KMS-11 (cell line): ENCODE measurements around the gene IL31.

Experiments
- H2AFZ ChIP-seq: fragments of 200-600 bp; sonication (generic); 2 replicates; pipeline ENCODE4 v1.6.1; 2016; ENCODE audit warnings: antibody characterized with exemption, mixed run types, low read depth
- H3K27ac ChIP-seq: fragments of 200-600 bp; sonication (generic); 2 replicates; pipeline ENCODE4 v1.6.1; 2016; ENCODE audit warnings: mild to moderate bottlenecking, mixed run types
- H3K27me3 ChIP-seq: fragments of 200-600 bp; sonication (generic); 2 replicates; pipeline ENCODE4 v1.6.1; 2017; ENCODE audit warnings: mild to moderate bottlenecking, low read depth, mixed run types, moderate library complexity; ENCODE audit not compliant: insufficient read depth
- H3K36me3 ChIP-seq: fragments of 200-600 bp; sonication (generic); 2 replicates; pipeline ENCODE4 v1.6.1; 2017; ENCODE audit warnings: mild to moderate bottlenecking, mixed run types; ENCODE audit not compliant: insufficient read depth
- H3K4me1 ChIP-seq: fragments of 200-600 bp; sonication (generic); 2 replicates; pipeline ENCODE4 v1.6.1; 2016; ENCODE audit warnings: mild to moderate bottlenecking, low read depth, mixed run types; ENCODE audit not compliant: poor library complexity, severe bottlenecking
- H3K4me2 ChIP-seq: fragments of 200-600 bp; sonication (generic); 2 replicates; pipeline ENCODE4 v1.7.0; 2016; ENCODE audit warnings: mild to moderate bottlenecking, mixed run types
- H3K4me3 ChIP-seq: fragments of 200-600 bp; sonication (generic); IDR thresholded peaks from 2 replicates; pipeline ENCODE4 v1.6.1; 2017; ENCODE audit warnings: low read depth, low read length, mixed read lengths; ENCODE audit not compliant: insufficient read depth
- H3K79me2 ChIP-seq: fragments of 200-600 bp; sonication (generic); 2 replicates; pipeline ENCODE4 v1.6.1; 2016; ENCODE audit warnings: low read depth, mixed run types; ENCODE audit not compliant: insufficient read depth
- H3K9ac ChIP-seq: fragments of 200-600 bp; sonication (generic); 2 replicates; pipeline ENCODE4 v1.6.1; 2016; ENCODE audit warnings: mild to moderate bottlenecking, mixed run types
- H4K20me1 ChIP-seq: fragments of 200-600 bp; sonication (generic); 2 replicates; pipeline ENCODE4 v1.6.1; 2016; ENCODE audit warnings: mild to moderate bottlenecking, mixed run types; ENCODE audit not compliant: insufficient read depth
- TF ChIP-seq, protein P1 (sequence below): fragments of 200-600 bp; sonication (generic); conservative IDR thresholded peaks from 2 replicates; pipeline ENCODE4 v1.6.1; 2017; ENCODE audit warnings: low read depth, mild to moderate bottlenecking, antibody characterized with exemption, low read length, moderate library complexity, mixed read lengths

IL31 gene

DNA sequence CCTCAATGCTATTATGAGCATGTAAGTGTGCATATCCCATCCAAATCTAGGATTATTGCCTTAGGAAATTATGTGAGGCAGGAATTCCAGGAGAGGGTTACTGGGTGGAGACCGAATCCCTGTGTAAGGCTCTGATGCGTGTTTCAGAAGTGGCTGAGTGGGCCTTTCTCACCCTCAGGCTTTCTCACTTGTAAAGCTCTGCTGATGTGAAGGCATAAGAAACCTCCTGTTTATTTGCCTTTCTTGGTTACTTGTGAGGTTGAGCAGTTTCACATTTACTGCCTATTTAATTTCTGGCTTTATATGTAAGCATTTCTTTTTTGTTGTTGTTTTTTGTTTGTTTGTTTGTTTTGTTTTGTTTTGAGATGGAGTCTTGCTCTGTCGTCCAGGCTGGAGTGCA, 11.0 kb downstream of the IL31 start:
- Histone ChIP-seq H3K79me2 (no peaks in the 10 kb centered on the region), H3K27ac (no peak overlapping the region), H3K4me3 (no peak overlapping the region), H3K27me3 (no peaks in the 10 kb centered on the region), H4K20me1 (no peaks in the 10 kb centered on the region), H3K36me3 (no peaks in the 10 kb centered on the region), H3K4me2 (no peak overlapping the region), H3K4me1 (no peaks in the 10 kb centered on the region), H2AFZ (no peak overlapping the region), H3K9ac (no peak overlapping the region)
- TF ChIP-seq, protein P1, sequence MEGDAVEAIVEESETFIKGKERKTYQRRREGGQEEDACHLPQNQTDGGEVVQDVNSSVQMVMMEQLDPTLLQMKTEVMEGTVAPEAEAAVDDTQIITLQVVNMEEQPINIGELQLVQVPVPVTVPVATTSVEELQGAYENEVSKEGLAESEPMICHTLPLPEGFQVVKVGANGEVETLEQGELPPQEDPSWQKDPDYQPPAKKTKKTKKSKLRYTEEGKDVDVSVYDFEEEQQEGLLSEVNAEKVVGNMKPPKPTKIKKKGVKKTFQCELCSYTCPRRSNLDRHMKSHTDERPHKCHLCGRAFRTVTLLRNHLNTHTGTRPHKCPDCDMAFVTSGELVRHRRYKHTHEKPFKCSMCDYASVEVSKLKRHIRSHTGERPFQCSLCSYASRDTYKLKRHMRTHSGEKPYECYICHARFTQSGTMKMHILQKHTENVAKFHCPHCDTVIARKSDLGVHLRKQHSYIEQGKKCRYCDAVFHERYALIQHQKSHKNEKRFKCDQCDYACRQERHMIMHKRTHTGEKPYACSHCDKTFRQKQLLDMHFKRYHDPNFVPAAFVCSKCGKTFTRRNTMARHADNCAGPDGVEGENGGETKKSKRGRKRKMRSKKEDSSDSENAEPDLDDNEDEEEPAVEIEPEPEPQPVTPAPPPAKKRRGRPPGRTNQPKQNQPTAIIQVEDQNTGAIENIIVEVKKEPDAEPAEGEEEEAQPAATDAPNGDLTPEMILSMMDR = no peak

DNA sequence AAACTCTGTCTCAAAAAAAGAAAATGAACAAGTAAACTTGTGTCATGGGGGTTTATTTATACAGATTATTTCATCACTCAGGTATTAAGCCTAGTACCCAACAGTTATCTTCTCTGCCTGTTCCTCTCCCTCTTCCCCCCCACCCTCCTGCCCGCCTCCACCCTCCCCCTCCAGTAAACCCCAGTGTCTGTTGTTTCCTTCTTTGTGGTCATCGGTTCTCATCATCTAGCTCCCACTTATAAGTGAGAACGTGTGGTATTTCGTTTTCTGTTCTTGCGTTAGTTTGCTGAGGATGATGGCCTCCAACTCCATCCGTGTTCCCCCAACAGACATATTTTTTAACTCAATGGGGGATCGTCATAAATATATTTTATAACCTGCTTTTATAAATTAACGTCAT, 12.3 kb downstream of the IL31 start:
- H3K27ac ChIP-seq = no peak overlapping the region
- no peaks in the 10 kb centered on the region for H4K20me1 ChIP-seq
- no peaks in the 10 kb centered on the region for H3K4me1 ChIP-seq
- H3K4me2 ChIP-seq = no peak overlapping the region
- no peak overlapping the region for H3K9ac ChIP-seq
- no peak overlapping the region for H2AFZ ChIP-seq
- no peaks in the 10 kb centered on the region for H3K27me3 ChIP-seq
- H3K79me2 ChIP-seq = no peaks in the 10 kb centered on the region
- TF ChIP-seq, protein P1 = no peak
- H3K4me3 ChIP-seq = no peak overlapping the region
- H3K36me3 ChIP-seq = no peaks in the 10 kb centered on the region

DNA sequence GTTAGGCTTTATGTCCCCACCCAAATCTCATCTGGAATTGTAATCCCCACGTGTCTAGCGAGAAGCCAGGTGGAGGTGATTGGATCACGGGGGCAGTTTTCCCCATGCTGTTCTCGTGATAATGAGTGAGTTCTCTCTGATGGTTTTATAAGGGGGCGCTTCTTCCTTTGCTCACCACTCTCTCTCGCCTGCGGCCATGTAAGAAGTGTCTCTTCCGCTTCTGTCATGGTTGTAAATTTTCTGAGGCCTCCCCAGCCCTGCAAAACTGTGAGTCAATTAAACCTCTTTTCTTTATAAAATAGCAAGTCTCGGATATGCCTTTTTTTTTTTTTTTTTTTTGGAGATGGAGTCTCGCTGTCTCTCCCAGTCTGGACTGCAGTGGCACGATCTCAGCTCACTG, 13.3 kb downstream of the IL31 start:
- H2AFZ ChIP-seq = no peak overlapping the region
- no peak overlapping the region for H3K4me3 ChIP-seq
- no peak overlapping the region for H3K4me2 ChIP-seq
- H3K79me2 ChIP-seq = no peaks in the 10 kb centered on the region
- TF ChIP-seq, protein P1 = no peak
- no peaks in the 10 kb centered on the region for H3K36me3 ChIP-seq
- H3K27me3 ChIP-seq = no peaks in the 10 kb centered on the region
- H3K9ac ChIP-seq = no peak overlapping the region
- no peaks in the 10 kb centered on the region for H4K20me1 ChIP-seq
- H3K27ac ChIP-seq = no peak overlapping the region
- no peaks in the 10 kb centered on the region for H3K4me1 ChIP-seq

DNA sequence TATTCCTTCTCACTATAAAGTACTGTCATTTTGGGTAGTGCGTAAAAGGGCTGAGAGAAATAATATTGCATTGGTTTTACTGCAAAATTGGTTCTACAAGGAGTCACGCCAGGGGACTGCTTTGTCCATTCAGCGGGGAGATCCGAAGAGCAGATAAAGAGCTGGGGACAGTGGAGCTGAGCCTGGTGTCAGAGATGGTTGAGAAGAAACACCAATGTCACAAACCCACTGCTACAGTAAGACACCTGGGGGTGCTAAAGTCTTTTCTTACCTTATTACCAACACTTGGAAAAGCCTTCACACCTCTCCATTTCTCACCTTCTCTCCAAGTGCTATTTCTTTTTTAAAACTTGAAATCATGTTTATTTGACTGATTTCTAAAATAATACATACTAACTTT, 14.1 kb downstream of the IL31 start:
- H3K36me3 ChIP-seq = no peaks in the 10 kb centered on the region
- H3K4me2 ChIP-seq = no peak overlapping the region
- H3K27ac ChIP-seq = no peak overlapping the region
- no peak overlapping the region for H3K4me3 ChIP-seq
- H3K4me1 ChIP-seq = no peaks in the 10 kb centered on the region
- no peak overlapping the region for H3K9ac ChIP-seq
- H3K79me2 ChIP-seq = no peaks in the 10 kb centered on the region
- H2AFZ ChIP-seq = no peak overlapping the region
- no peaks in the 10 kb centered on the region for H4K20me1 ChIP-seq
- TF ChIP-seq, protein P1 = no peak
- H3K27me3 ChIP-seq = no peaks in the 10 kb centered on the region

DNA sequence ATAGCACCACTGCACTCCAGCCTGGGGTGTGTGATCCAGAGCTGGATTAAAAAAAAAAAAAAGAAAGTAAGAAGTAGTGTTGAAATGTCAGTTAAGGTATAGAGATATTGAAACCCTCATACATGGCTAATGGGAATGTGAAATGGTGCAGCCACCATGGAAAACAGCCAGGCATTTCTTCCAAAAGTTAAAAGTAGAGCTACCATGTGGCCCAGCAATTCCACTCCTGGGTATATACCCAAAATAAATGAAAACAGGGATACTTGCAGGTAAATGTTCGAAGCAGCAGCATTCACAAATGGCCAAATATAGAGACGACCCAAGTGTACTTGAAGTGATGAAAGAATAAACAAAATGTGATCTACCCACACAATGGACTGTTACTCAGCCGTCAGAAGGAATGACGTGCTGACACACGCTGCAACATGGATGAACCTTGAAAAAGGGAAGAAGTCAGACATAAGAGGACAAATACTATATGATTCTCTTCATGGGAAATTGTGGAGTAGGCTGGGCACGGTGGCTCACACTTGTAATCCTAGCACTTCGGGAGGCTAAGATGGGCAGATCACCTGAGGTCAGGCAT, 15.2 kb downstream of the IL31 start:
- Histone ChIP-seq H3K79me2 (no peaks in the 10 kb centered on the region), H3K4me1 (no peaks in the 10 kb centered on the region), H3K27me3 (no peaks in the 10 kb centered on the region), H3K36me3 (no peaks in the 10 kb centered on the region), H3K9ac (no peak overlapping the region), H2AFZ (no peak overlapping the region), H3K4me2 (no peak overlapping the region), H4K20me1 (no peaks in the 10 kb centered on the region), H3K27ac (no peak overlapping the region), H3K4me3 (no peak overlapping the region)
- TF ChIP-seq, protein P1 = no peak
